GM18517 (cell line): ENCODE measurements around the gene TWIST2.

Source experiments
- ATAC-seq: cut with Tn5 transposase; IDR thresholded peaks from one replicate; pipeline ENCODE4 v1.9.1; 2021; ENCODE audit warnings: mild to moderate bottlenecking, moderate library complexity; ENCODE audit not compliant: unreplicated experiment

TWIST2 gene

DNA sequence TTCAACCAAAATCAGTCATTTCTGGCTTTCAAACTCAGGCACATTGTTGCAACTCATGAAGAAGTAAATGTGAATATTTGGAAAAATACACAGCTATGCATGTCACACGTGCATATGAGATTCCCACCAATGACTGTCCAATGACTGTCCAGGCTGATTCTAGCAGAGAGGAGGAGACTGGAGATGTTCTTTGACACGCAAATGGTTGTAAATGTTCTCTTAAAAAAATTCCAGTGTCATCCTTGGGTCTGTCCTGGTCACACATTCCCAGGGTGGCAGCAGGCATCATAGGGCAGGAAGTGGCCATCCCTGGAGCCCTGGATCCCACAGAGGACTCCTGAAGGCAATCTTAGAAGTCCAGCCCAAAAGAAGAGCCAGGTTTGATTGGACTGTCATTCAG, 40.9 kb downstream of the TWIST2 start:
- ATAC-seq, result no peak

DNA sequence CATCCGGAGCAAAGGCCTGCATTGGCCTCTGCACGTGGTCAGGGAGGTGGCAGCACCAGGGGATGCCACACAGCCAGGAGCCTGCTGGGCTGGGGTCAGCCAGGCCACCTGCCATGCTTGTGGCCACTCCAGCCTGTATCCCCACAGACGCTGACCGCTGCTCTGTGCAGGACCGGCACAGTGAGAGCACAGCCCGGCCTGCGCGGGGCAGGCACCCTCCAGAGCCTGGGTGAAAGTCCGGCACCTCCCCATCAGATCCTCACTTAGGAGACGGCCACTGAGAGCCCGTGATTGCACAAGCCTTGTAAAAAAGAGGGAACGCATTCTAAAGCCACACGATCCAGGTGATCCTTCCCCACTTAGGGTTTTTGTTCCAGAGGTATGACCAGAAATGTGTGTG, 42.2 kb downstream of the TWIST2 start:
- no peak for ATAC-seq

DNA sequence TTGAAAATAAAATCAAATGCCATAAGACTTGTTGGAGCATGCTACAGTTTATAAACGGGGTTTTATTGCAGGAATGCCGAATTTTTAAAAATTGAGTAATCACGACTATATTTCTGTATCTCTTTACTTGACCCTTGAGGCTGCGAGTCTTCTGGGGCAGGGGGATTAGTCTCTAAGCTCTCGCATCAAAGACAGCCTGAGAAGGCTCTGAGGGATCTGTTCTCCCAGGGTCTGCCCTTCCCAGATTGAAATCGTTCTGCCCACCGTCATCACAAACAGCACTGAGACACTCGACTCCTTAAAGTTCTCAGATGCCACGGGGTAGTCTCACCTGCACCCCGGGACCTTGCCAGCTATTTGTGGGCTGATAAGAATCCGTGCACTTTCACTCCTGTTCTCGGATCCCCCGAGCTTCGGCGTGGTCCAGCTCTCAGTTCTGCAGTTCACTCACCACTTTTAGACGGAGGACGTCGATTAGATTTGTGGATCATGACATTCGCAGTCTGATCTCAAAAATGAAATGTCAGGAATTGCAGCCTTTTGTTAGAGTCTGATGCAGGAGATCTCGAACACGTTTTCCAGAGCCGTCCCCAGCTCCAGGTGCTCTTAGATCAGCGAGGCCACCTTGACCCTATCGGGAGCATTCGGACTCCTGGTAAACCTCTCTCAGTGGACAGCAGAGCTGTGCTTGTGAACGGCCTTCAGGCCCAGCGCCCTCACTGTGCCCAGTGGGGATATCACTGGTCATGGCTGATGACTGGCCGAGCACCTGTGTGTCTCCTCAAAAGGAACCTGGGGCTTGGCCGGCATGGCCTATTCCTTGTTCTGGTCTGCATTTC, 43.0 kb downstream of the TWIST2 start:
- ATAC-seq, result no peak

DNA sequence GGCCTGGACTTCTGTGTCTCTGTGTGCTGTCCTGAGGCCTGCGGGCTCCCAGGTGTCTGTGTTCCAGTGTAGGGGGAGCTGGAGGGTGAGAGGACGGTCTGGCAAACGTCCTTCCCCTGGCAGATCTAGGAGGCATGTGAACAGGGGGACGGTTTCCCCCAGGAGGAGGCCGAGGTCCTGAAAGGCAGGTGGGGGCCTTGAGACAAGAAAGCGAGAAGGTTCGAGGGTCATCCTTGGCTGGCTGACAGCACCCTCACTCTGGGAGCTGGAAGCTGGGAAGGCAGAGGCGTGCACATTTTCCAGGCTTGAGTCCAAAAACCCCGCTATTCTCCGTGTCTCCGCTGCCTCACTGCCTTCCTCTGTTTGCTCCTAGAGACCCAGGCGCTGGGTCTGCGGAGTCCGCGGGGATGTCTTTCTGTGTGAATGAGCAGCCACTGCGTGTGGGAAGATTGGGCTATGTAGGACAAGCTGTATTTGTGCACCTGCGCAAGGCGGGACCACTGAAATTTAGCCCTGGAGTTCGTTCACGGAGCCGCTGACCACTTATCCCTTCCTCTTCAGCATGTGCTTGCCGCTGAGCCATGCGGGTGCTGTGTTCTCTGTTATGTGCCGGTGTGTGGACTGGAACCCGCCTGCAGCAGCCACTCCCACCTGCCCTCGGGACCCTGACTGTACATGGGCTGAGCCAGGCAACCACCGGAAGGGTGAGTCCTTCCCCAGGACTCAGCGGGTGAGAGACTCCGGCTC, 43.7 kb downstream of the TWIST2 start:
- ATAC-seq, result no peak

DNA sequence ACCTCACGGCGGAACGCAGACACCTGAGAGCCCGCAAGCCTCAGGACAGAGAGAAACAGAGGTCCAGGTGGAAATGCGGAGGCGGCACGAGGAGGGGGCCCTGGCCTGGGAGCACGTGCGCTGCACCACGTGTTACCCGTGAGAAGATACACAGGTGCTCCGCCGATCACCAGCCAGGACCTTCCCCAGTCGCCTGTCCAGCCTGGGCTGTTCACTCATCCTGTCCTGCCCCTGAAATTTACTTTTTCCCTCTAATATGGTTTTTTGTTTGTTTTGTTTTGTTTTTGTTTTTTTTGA, 44.3 kb downstream of the TWIST2 start:
- no peak for ATAC-seq

DNA sequence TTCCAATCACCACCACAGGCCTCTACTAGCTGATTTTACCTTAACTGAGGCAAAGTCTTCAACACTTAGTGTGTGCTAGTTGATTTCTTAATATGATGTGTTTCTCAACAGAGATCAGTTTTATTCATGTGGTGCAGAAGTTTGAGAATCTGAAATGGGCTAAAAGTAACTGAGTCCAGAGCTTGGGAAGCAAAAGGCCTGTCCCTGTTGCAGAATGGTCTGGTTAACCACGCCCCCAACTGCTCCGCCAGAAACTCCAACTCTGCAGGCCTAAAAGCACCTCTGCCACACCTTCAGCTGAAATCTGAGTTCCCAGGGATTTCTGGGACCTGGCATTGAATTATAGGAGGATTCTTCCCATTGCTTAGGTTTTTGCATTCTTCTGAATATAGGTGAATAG, 44.9 kb downstream of the TWIST2 start:
- ATAC-seq, result no peak

DNA sequence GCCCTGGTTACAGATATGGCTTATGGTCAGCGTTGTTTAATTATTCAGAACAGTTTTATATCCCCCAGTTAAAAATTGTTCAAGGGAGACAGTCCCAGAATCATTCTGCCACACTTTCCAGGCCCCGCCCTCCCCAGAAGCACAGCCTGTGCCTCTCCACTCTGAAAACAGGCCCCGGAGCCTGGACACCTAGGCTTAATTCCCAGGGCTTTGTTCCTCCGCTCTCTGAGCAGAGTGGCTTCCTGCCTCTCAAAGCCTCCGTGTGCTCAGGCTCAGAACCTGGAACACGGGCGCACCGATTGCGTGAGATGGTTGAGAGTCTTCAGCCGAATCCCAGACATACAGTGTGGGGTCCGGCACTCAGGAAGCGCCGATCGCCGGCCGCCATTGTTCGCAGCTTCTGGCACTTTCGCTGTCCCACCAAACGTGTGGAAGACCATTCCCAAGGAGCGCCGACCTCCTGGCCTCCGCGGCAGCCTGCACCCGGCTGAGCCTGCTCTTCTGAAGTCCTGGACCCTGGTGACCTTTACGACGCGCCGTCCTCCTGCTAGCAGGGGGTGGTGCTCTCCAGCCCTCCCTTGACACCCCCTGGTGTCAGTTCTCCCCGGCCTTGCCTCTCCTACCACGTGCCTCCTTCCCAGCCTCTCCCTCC, 45.6 kb downstream of the TWIST2 start:
- no peak for ATAC-seq

DNA sequence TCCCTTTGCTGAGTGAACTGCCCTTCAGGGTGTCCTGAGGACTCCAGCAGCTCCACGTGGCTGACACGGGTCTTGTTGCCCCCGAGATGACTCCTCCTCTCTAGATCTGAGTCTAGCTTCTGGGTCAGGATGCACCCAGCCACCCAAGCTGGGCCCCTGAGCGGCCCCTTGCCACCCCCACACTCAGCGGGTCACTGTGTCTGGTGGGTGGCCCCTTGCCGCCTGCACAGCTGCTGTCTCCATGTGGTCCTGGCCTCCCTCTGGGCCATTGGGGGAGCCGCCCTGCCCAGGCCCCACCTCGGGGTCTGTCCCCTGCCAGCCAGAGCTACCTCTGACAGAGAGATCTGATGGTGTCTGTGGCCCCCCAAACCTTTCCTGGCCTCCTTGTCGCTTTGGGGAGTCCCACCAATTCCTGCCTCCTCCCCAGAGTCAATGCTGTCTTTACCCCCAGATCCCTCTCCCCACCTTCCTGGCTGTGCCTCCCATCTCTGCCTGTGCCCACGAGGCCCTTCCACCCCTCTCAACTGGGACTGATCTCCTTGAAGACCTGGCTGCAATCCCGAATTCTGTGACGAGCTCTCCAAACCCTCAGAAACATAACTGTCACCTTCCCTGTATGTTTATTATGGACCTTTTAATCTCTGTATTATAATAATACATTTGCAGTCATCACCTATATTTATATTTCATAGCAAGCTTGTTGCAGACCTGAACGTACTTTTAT, 46.5 kb downstream of the TWIST2 start:
- no peak for ATAC-seq

DNA sequence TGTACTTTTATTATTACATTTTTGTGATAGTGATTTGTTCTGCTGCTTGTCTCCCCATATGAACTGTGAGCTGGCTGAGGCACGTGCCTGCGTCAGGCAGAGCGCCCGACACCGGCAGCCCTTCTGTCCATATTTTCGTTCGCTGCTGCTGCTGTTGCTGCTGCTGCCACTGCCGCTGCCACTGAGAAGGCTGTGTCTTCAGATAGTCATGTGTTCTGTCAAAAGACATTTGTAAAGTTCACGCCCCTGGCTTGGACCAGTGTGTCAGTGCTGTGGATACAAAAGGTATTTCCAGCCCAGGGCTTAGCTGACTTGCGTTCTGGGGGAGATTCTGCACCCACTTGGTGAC, 47.0 kb downstream of the TWIST2 start:
- ATAC-seq, result no peak

DNA sequence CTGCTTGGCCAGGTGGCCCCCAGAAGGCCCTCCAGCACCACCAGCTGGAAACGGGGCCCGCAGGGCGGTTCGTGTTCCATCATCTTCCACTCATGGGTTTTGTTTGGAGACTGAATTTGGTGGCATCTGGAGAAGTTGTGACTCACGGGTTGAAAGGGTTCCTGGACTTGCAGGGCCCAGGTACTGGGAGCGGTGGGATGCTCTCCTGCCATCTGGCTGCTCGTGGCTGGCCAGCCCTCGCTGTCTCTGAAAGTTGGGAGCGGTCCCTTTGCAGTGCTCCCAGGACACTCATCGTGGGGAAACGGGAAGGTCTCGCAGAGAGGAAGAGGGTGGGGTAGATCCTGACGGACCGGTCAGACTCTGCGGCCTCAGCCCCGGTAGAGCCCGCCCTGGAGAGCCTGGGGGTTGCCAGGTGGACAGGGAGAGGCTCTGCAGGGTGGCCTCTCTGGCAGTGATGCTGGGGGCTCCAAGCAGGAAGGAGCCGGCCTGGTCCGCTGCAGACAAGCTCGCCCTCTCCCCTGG, 47.5 kb downstream of the TWIST2 start:
- ATAC-seq, result no peak

DNA sequence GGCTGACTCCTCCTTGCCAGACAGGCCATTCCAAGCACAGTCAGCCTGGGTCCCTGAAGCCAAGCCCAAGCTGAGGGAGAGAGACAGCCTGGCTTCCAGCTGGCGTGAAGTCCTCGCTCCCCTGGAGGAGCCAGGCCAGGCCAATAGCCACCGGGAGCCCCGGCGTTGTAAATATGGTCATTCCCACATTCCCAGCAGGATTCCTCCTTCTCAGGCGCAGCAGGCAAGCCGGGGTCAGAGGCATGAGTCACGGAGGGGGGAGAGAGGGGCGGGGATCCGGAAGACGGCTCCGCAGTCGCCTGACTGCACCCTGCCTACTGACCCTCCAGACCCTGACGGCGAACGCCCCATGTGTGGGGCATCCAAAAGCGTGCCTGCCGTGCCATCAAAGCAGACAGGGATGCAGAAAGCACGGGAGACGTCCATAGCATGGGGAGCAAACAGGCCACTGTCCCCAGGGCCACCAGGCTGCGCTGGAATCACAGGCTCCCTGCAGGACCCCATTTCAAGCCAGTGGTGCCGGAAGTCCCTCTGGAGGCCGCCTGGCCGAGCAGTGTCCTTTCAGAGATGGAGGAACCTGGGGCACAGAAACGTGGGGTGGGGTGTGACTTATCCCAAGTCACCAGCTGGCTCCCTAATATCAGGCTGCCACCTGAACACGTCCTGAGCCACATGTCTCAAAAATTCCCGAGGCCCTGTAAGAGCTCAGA, 48.2 kb downstream of the TWIST2 start:
- ATAC-seq, result no peak

DNA sequence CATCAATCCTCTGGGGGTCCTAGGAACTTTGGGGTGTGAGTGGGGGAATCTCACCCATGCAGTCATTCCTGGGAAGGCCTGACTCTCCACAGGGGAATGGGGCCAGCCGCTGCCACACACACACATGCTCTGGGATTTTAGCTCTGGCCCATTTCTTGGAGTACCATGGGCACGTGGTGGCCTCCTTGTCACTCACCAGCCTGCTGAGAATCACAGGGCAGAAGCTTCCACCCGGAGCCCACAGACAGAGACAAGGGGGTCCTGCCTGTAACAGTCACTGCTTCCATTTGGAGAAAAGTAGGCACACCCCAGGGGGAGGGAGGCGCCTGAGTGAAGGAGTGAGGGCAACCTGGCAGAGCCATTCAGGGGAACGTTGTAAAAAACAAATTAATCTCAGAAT, 48.8 kb downstream of the TWIST2 start:
- no peak for ATAC-seq

DNA sequence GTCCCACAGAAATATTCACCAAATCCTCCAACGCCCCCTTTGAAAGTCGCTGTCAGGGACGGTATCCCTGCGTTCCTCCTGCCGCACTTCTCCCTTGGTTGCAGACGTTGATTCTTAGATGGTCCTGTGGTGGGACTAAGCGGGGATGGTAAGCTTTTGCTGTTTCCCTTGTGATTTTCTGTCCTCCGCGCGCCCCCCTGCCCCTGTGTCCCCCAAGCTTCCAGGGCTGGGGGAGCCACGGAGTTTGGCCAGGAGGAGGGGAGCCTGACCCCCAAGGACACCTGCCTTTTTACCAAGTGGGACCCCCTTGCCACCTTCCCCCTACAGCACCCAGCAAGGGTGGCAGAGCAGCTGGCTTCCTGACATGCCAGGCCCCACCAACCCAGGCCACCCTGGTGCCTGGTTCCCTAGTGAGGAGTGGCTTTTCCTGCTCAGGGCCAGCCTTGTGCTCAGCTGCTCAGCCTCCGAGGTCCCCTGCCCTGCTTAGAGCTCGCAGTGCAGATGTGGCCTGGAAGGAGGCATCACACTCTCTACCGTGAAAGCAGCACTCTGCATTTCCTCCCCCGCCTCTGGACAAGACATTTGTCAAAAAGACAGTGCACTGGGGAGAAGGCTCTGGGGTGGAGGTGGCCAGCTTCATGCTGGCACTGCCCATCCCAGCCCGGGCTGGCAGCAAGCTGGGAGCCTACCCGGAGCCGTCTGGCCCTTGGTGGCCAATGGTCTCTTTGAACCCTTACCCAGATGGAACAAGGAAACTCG, 49.4 kb downstream of the TWIST2 start:
- ATAC-seq, result no peak

DNA sequence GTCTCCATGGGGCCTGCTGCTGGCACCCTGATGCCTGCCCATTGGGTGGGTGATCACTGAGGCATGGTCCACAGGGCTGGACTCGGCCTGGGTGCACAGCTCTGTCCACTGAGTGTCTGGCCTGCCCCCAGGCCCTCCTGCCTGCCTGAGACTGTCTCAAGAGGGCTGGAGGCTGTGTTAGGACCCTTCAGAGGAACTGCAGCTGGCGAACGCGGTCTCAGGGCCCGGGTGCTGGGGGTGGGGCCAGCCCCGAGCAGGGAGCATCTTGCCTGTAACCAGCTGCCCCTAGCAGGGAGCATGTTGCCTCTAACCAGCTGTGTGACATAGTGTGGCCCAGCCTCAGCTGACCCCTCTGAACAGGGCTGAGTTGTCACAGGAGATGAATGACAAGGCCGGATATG, 50.0 kb downstream of the TWIST2 start:
- ATAC-seq, result no peak

DNA sequence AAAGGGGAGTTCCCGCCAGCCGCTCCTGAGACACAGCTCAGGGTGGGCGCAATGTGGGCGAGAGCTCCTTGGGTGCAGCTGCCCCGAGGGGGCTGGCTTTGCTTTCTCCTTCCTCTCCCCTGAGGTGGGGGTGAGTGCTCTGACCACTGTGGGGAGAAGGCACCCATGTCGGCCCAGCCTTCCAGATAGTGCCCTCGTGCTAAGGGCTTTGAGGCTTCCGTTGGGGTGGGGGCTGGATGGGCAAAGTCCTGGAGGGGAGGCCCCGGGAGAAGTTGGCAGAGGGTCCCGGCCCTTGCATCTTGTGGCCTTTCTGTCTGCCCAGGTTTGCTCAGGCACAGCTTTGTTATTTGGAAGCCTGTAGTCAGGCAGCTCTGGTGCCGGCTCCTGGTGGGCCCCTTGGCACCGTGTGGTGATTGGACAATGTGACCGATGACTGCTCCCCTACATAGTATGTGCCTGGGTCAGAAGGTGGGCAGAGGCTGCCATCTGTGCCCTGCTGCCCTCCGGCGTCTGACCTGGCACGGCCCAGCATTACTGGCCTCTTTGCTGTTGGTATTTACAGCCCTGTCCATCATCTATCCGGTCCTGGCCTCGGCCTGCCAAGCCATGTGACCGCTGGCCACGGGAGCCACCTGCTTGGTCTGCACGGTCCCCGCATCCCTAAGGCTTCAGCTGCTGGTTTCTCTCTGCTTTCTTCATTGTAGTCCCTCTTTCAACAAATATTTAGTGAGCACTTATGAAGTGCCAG, 50.8 kb downstream of the TWIST2 start:
- no peak for ATAC-seq

DNA sequence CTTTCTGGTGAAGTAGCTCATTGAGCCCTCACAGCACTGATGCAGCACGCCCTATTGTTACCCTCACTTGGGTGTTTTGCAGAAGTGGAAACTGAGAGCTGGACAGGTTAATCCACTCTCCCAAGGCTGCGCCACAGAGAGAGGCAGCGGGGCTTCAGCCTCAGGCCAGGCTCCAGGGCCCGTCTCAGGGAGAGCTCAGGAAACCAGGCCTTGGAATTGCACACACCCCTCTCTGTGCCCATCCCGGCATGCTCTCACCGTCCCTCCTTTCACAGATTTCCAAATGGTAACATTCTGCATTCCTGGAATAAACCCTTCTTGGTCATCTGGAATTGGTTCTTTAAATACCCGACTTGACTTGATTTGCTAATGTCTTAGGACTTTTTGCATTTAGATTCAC, 51.5 kb downstream of the TWIST2 start:
- no peak for ATAC-seq

DNA sequence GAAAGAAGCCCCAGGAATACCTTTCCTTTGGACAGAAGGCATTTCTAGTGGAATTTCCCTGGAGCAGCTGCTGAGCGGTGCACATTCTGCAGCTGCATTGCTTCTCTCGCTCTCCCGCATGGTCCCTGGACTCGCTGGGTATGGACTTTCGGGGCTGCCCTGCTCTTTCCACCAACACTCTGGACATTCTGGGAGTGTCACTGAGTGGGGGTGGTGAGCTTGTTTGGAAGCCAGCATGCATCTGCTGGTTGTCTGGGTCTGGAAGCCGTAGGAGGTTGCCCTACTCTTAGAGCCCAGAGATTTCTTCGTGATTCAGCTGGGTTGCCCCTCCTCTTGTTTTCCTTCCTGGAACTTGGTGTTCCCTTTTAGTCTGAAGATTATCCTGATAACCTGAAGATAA, 52.6 kb downstream of the TWIST2 start:
- no peak for ATAC-seq

DNA sequence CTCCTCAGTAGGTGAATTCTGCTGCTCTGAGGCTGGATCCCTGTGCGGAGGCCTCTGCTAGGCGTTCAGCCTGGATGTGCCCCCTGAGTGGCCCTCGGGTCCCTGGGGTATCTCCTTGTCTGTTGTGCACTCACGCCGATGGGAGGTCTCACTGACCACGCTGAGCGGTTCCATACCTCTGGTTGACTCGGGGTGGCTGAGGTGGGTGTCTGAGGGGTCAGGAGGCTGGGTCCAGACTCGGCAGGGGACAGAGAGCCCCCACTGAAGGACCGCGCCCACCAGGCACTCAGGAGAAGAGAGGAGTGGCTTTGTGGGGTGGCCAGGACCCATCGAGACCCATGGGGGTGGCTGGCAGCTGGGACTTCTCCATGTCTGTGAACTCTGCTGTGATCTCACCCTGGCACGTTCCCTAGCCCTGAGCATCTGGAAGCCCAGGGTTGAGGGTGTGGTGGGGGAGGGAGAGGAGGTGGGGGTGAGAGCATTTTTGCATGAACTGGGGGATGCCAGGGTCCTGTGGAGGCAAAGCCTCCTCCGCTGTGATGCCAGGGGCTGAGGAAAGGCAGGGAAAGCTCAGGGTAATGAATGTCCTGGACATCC, 53.7 kb downstream of the TWIST2 start:
- no peak for ATAC-seq

DNA sequence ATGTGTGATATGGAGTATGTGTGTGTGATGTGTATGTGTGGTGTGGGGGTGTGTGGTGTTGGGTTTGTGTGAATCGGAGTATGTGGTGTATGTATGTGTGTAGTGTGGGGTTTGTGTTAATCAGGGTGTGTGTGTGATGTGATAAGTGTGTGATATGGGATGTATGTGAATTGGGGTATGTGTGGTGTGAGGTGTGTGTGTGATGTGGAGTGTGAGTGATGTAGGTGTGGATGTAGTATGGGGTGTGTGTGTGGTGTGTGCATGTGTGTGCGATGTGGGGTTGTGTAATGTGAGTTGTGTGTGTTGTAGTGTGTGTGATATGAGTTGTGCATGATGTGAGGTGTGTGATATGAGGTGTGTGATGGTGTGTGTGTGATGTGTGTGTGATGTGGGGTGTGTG, 54.4 kb downstream of the TWIST2 start:
- ATAC-seq, result no peak
